DOHH2 (cell line): ENCODE measurements around the gene ADAM8.

ENCODE experiments used
- H3F3A ChIP-seq: fragments of 200-600 bp; sonication (generic), shearing (Covaris generic); 2 replicates; pipeline ENCODE4 v1.6.0; 2016; ENCODE audit warnings: antibody characterized with exemption, mild to moderate bottlenecking; ENCODE audit not compliant: control insufficient read depth, insufficient read depth
- H3K27ac ChIP-seq: fragments of 200-600 bp; sonication (generic); 2 replicates; pipeline ENCODE4 v1.5.1; 2014; ENCODE audit warnings: low read depth, mild to moderate bottlenecking, low read length, moderate library complexity
- H3K27me3 ChIP-seq: fragments of 200-600 bp; sonication (generic); 2 replicates; pipeline ENCODE4 v1.6.1; 2014; ENCODE audit warnings: mild to moderate bottlenecking, low read length, mixed read lengths; ENCODE audit not compliant: control insufficient read depth
- H3K36me3 ChIP-seq: fragments of 200-600 bp; sonication (generic); 2 replicates; pipeline ENCODE4 v1.6.1; 2014; ENCODE audit warnings: mild to moderate bottlenecking, low read length, moderate library complexity, mixed read lengths; ENCODE audit not compliant: control insufficient read depth
- H3K4me1 ChIP-seq: fragments of 200-600 bp; sonication (generic); 2 replicates; pipeline ENCODE4 v1.6.1; 2014; ENCODE audit warnings: mild to moderate bottlenecking, low read length, mixed read lengths; ENCODE audit not compliant: control insufficient read depth
- H3K4me2 ChIP-seq: fragments of 200-600 bp; sonication (generic); 2 replicates; pipeline ENCODE4 v1.6.0; 2014; ENCODE audit warnings: mild to moderate bottlenecking, low read length, moderate library complexity
- H3K4me3 ChIP-seq: fragments of 200-600 bp; sonication (generic); 2 replicates; pipeline ENCODE4 v1.5.1; 2014; ENCODE audit warnings: mild to moderate bottlenecking, low read length, mixed read lengths
- H3K79me2 ChIP-seq: fragments of 200-600 bp; sonication (generic); 2 replicates; pipeline ENCODE4 v1.6.1; 2014; ENCODE audit warnings: mild to moderate bottlenecking, low read length, mixed read lengths; ENCODE audit not compliant: control insufficient read depth
- H3K9me2 ChIP-seq: fragments of 200-600 bp; sonication (generic); replicated peaks from 2 replicates; pipeline ENCODE4 v1.6.1; 2014; ENCODE audit warnings: mild to moderate bottlenecking, low read length, mixed read lengths; ENCODE audit not compliant: control insufficient read depth
- H3K9me3 ChIP-seq: fragments of 200-600 bp; sonication (generic); 2 replicates; pipeline ENCODE4 v1.6.1; 2014; ENCODE audit warnings: antibody characterized with exemption, low read length, mixed read lengths; ENCODE audit not compliant: control insufficient read depth, insufficient read depth
- H4K20me1 ChIP-seq: fragments of 200-600 bp; sonication (generic); 2 replicates; pipeline ENCODE4 v1.6.0; 2014; ENCODE audit warnings: low read depth, mild to moderate bottlenecking, antibody characterized with exemption, low read length, moderate library complexity; ENCODE audit not compliant: control insufficient read depth, insufficient read depth
- CTCF ChIP-seq: fragments of 200-600 bp; sonication (generic); IDR thresholded peaks from one replicate; pipeline ENCODE4 v1.5.1; 2014; ENCODE audit warnings: antibody characterized with exemption, mild to moderate bottlenecking, low read depth, low read length; ENCODE audit not compliant: poor library complexity, severe bottlenecking
- EZH2phosphoT487 ChIP-seq: fragments of 200-600 bp; sonication (generic); IDR thresholded peaks from 2 replicates; pipeline ENCODE4 v1.6.1; 2017; ENCODE audit warnings: borderline replicate concordance, mild to moderate bottlenecking, antibody characterized with exemption, low read length, moderate library complexity, mixed read lengths

ADAM8 gene

GRCh38 chr10:133270773-133271297 is 5.8 kb downstream of the ADAM8 start:
- Histone ChIP-seq H3K4me2 (no peak overlapping the region), H3K27me3 (peaks cover 2% of the 10 kb centered on the region), H3K9me2 (no peaks in the 10 kb centered on the region), H3K4me3 (no peak overlapping the region), H3K4me1 (peaks cover 14% of the 10 kb centered on the region), H4K20me1 (no peaks in the 10 kb centered on the region), H3K36me3 (no peaks in the 10 kb centered on the region), H3F3A (no peaks in the 10 kb centered on the region), H3K79me2 (no peaks in the 10 kb centered on the region), H3K9me3 (no peaks in the 10 kb centered on the region), H3K27ac (no peak overlapping the region)
- no peak for TF ChIP-seq CTCF
- TF ChIP-seq EZH2phosphoT487, result no peak

GRCh38 chr10:133270204-133270603 is 6.5 kb downstream of the ADAM8 start:
- peaks cover 7% of the 10 kb centered on the region for H3K4me1 ChIP-seq
- TF ChIP-seq EZH2phosphoT487 (no peak), CTCF (no peak)
- no peaks in the 10 kb centered on the region for H3K27me3 ChIP-seq
- H3K9me2 ChIP-seq, result no peaks in the 10 kb centered on the region
- no peak overlapping the region for H3K4me3 ChIP-seq
- H3K9me3 ChIP-seq, result no peaks in the 10 kb centered on the region
- no peak overlapping the region for H3K27ac ChIP-seq
- no peaks in the 10 kb centered on the region for H3K36me3 ChIP-seq
- H4K20me1 ChIP-seq, result no peaks in the 10 kb centered on the region
- H3K4me2 ChIP-seq, result no peak overlapping the region
- no peaks in the 10 kb centered on the region for H3K79me2 ChIP-seq
- no peaks in the 10 kb centered on the region for H3F3A ChIP-seq

- no peaks in the 10 kb centered on the region for H3K27me3 ChIP-seq
- H3K27ac ChIP-seq, result no peak overlapping the region
- H3K9me3 ChIP-seq, result no peaks in the 10 kb centered on the region
- H3K4me3 ChIP-seq, result no peak overlapping the region
- H3K36me3 ChIP-seq, result no peaks in the 10 kb centered on the region
- H4K20me1 ChIP-seq, result no peaks in the 10 kb centered on the region
- no peak overlapping the region for H3K4me2 ChIP-seq
- no peaks in the 10 kb centered on the region for H3K79me2 ChIP-seq
- no peak for TF ChIP-seq EZH2phosphoT487
- TF ChIP-seq CTCF, result no peak
- no peaks in the 10 kb centered on the region for H3K4me1 ChIP-seq
- no peaks in the 10 kb centered on the region for H3F3A ChIP-seq
- no peaks in the 10 kb centered on the region for H3K9me2 ChIP-seq
Observed at GRCh38 chr10:133269367-133269766, 7.3 kb downstream of the ADAM8 start.
